HUES6 (cell line): ENCODE data around the gene GPR61.

Source experiments
- H3K27ac ChIP-seq: 2 replicates; pipeline ENCODE4 v1.7.0; 2013; ENCODE audit warnings: low read depth, mild to moderate bottlenecking, low read length, inconsistent platforms
- H3K27me3 ChIP-seq: 2 replicates; pipeline ENCODE4 v1.6.1; 2013; ENCODE audit warnings: low read length; ENCODE audit not compliant: control insufficient read depth, insufficient read depth
- H3K36me3 ChIP-seq: 2 replicates; pipeline ENCODE4 v1.6.1; 2013; ENCODE audit warnings: low read length; ENCODE audit not compliant: control insufficient read depth, insufficient read depth
- H3K4me1 ChIP-seq: 2 replicates; pipeline ENCODE4 v1.6.1; 2013; ENCODE audit warnings: low read length; ENCODE audit not compliant: control insufficient read depth, insufficient read depth
- H3K4me3 ChIP-seq: 2 replicates; pipeline ENCODE4 v1.5.1; 2013; ENCODE audit warnings: low read depth, low read length
- H3K9ac ChIP-seq: one replicate; pipeline ENCODE4 v1.6.1; 2013; ENCODE audit warnings: mild to moderate bottlenecking, low read length
- H3K9me3 ChIP-seq: 2 replicates; pipeline ENCODE4 v1.6.1; 2013; ENCODE audit warnings: low read depth, low read length; ENCODE audit not compliant: control insufficient read depth, insufficient read depth

GPR61 gene, protein sequence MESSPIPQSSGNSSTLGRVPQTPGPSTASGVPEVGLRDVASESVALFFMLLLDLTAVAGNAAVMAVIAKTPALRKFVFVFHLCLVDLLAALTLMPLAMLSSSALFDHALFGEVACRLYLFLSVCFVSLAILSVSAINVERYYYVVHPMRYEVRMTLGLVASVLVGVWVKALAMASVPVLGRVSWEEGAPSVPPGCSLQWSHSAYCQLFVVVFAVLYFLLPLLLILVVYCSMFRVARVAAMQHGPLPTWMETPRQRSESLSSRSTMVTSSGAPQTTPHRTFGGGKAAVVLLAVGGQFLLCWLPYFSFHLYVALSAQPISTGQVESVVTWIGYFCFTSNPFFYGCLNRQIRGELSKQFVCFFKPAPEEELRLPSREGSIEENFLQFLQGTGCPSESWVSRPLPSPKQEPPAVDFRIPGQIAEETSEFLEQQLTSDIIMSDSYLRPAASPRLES

DNA sequence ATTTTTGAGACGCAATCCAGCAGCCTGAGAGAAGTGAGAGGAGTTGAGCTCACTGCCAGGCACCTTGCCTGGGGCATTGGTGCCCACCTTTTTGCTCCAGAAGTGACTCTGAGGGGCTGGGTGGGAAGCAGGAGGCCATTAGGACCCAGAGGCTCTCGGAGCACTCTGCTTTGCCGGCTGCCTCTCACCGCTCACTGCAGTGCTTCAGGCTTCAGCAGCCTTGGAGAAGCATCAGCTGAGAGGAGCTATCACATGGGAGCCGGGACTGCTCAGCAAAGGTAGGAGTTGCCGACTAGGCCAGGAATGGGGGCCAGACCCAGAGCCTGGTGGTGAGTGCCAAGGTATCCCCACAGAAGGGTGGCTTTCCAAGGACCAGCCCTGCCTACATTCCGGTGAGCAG lies at the start of gene GPR61:
TSS of gene GPR61 (plus strand) at position 197 of the 400 bp plus-strand sequence. CDS start 3,151 bp downstream, outside the sequence.
- no peak within 1 kb of the TSS for H3K9ac ChIP-seq
- peaks cover 3% of the 10 kb centered on the region; the same call in 1 of the 2 replicates for H3K4me1 ChIP-seq
- H3K4me3 ChIP-seq: peak within 1 kb of the TSS; percentile 31; the same call in 1 of the 2 replicates
- no peaks in the 10 kb centered on the region for H3K9me3 ChIP-seq
- no peak within 1 kb of the TSS for H3K27ac ChIP-seq
- no peaks in the 10 kb centered on the region for H3K36me3 ChIP-seq
- peaks cover 4% of the 10 kb centered on the region; the same call in 1 of the 2 replicates for H3K27me3 ChIP-seq

DNA sequence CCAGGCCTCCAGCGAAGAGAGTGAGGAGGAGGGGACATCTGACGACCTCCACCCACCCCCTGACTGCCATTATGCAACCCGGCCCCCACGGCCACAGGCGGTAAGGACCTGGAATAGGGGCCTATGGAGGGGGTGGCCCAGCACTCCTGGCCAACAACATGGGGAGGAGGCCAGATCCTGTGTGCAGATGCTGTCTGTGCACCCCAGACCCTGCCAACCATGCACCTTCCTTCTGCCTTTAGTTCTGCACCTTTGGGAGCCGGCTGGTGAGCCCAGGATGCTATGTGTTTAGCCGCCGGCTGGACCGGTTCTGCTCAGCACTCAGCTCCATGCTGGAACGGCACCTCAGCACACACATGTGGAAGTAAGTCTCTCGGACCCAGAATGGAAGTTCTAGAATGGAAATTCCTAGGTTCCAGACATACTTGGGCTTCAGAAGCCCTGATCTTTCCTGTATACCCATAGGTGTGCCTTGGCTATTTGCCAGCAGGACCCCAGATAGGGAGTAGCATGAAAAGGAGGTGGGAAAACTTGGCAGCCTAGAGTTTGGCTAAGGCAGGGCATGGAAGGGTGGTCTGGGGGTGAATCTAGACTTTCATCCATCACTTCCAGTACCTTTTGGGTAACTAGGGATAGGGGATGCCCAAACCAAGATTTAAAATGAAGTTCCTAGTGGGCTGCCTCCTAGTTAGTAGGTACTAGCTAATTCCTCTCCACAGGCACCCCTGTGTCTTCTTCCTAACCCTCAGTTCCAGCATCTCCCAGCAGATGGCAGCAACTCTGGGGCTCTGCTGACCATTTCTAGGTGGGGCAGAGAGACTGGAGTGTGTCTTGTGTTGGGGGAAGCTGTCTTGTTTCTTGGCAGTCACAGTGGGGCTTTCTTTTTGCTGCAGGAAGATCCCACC lies 49.4 kb upstream of the GPR61 start:
- Histone ChIP-seq H3K27me3 (no peaks in the 10 kb centered on the region), H3K36me3 (peaks cover 15% of the 10 kb centered on the region), H3K9ac (no peak overlapping the region), H3K9me3 (no peaks in the 10 kb centered on the region), H3K4me1 (peaks cover 5% of the 10 kb centered on the region; the same call in 1 of the 2 replicates), H3K27ac (no peak overlapping the region), H3K4me3 (no peak overlapping the region)

DNA sequence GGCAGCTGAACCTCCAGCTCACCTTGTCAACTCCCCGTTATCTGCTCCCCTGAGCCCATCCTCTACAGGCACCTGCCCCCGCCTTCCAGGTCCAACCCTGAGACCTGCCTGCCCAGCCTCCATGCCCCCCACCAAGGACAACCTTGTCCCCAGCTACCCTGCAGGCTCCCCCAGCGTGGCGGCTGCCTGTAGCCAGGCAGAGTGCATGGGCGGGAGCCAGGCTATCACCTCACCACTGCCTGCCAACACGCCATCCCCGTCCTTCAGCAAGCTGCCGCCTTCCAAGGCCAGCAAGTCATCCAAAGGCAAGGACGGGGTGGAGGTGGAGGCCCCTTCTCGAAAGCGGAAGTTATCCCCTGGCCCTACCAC lies 48.8 kb upstream of the GPR61 start:
- peaks cover 5% of the 10 kb centered on the region; the same call in 1 of the 2 replicates for H3K4me1 ChIP-seq
- no peak overlapping the region for H3K4me3 ChIP-seq
- no peak overlapping the region for H3K9ac ChIP-seq
- no peaks in the 10 kb centered on the region for H3K9me3 ChIP-seq
- H3K36me3 ChIP-seq: peaks cover 19% of the 10 kb centered on the region
- no peaks in the 10 kb centered on the region for H3K27me3 ChIP-seq
- no peak overlapping the region for H3K27ac ChIP-seq

DNA sequence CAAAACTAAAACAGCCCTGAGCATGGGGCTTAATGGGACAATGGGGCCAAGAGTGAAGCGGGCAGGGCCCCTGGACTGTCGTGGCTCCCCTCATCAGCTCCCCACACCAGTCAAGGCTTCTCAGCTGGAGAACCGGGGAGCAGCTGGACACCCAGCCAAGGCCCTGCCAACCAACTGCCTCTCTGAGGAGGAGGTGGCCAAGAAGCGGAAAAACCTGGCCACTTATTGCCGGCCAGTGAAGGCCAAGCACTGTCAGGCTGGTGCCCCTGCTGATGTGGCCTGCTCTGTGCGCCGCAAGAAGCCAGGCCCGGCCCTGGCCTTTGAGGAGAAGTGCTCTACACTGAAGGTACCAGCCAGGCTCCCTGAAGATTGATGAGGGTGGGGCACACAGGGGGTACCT lies 48.3 kb upstream of the GPR61 start:
- H3K4me3 ChIP-seq: no peak overlapping the region
- peaks cover 23% of the 10 kb centered on the region for H3K36me3 ChIP-seq
- H3K27ac ChIP-seq: no peak overlapping the region
- H3K27me3 ChIP-seq: no peaks in the 10 kb centered on the region
- peaks cover 5% of the 10 kb centered on the region; the same call in 1 of the 2 replicates for H3K4me1 ChIP-seq
- H3K9me3 ChIP-seq: no peaks in the 10 kb centered on the region
- H3K9ac ChIP-seq: no peak overlapping the region

DNA sequence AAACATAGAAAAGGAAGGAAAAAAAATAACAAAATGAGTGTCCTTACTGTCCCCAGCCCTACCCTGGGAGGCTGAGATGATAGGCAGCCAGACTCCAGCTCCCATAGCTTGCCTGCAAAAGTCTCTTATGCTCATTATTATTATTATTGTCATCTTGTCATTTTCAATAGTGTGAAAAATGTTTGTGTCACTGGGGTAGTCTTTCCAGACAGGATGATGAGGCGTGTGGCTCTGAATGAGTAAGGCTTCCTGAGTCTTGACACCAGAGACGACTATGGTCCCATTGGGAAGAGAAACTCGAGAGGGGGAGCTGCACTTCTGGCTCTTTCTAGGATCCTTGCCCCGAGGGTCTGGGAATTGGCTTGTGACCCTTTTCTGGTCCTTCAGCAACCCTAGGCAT lies 46.9 kb upstream of the GPR61 start:
- no peak overlapping the region for H3K9ac ChIP-seq

DNA sequence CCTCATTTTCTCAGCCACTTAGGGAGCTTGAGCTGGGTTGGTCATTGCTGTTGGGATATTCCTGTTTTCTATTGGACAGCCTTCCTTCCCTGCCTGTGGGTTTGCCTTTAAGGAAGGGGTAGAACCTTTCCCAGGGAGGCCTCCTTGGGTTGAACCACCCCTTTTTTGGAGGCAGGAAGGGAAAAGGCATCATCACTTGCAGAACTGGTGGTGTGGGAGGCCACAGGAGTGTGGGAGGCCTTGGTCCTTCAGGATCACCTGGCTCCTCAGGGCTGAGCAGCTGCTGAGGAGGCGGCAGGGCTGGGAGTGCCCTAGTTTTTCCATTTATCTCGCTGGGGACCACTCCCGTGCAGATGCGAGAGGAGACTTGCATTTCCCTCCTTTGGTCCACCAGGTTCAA lies 46.4 kb upstream of the GPR61 start:
- no peak overlapping the region for H3K27ac ChIP-seq
- peak overlapping the region; percentile 100; the same call in 1 of the 2 replicates for H3K4me3 ChIP-seq
- peaks cover 27% of the 10 kb centered on the region for H3K36me3 ChIP-seq
- H3K4me1 ChIP-seq: peaks cover 14% of the 10 kb centered on the region
- no peaks in the 10 kb centered on the region for H3K9me3 ChIP-seq
- H3K27me3 ChIP-seq: no peaks in the 10 kb centered on the region
- H3K9ac ChIP-seq: peak overlapping the region; percentile 52

More for the DNA sequence above, 46.9 kb upstream of the GPR61 start:
- Histone ChIP-seq H3K36me3 (peaks cover 27% of the 10 kb centered on the region), H3K27me3 (no peaks in the 10 kb centered on the region), H3K27ac (no peak overlapping the region), H3K4me1 (peaks cover 10% of the 10 kb centered on the region), H3K4me3 (no peak overlapping the region), H3K9me3 (no peaks in the 10 kb centered on the region)

DNA sequence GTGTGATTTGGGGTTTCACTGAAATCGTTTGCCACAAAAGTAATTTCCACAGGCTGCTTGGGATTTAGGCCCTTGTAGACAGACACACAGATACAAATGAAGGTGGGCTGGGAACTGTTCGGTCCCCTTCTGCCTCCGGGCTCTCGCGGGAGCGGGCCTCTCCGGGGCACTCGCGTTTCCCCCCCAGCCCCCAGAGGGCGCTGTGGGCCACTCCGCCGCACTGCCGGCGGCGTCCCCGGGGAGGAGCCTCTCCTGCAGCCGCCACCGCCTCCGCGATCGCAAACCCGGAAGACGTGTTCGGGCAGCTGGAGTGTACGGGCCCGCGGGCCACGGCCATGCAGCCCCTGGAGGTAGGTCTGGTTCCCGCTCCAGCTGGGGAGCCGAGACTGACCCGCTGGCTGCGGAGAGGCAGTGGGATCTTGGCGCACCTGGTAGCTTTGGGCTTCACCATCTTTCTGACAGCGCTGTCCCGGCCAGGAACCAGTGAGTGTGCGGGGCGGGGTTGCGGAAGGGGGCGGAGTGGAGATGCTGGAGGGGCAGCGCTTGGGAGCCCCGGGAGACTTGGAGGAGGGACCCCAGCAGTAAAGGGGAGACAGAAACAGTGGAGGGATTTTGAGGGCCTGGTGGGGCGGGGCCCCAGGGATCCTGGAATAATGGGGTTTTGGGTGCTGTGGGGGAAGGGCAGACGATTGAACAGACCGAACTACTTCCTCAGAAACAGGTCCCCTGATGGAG lies 45.7 kb upstream of the GPR61 start, which contains the start of gene CYB561D1:
TSS of gene CYB561D1 (plus strand) at position 290 of the 735 bp plus-strand sequence. CDS start at position 336, 46 bp downstream.
- Histone ChIP-seq H3K27ac (no peak within 1 kb of the TSS), H3K9me3 (no peaks in the 10 kb centered on the region), H3K9ac (peak within 1 kb of the TSS; percentile 68)

DNA sequence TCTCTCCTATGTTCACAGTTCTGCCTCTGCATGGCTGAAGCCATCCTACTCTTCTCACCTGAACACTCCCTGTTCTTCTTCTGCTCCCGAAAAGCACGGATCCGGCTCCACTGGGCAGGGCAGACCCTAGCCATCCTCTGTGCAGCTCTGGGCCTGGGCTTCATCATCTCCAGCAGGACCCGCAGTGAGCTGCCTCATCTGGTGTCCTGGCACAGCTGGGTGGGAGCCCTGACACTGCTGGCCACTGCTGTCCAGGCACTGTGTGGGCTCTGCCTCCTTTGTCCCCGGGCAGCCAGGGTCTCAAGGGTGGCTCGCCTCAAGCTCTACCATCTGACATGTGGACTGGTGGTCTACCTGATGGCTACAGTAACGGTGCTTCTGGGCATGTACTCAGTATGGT lies 43.9 kb upstream of the GPR61 start:
- Histone ChIP-seq H3K9me3 (no peaks in the 10 kb centered on the region), H3K9ac (peak overlapping the region; percentile 10)

More for the DNA sequence above, 45.7 kb upstream of the GPR61 start, which contains the start of gene CYB561D1:
- Histone ChIP-seq H3K27me3 (no peaks in the 10 kb centered on the region), H3K4me1 (peaks cover 17% of the 10 kb centered on the region), H3K36me3 (peaks cover 27% of the 10 kb centered on the region), H3K4me3 (peak within 1 kb of the TSS; percentile 100)

DNA sequence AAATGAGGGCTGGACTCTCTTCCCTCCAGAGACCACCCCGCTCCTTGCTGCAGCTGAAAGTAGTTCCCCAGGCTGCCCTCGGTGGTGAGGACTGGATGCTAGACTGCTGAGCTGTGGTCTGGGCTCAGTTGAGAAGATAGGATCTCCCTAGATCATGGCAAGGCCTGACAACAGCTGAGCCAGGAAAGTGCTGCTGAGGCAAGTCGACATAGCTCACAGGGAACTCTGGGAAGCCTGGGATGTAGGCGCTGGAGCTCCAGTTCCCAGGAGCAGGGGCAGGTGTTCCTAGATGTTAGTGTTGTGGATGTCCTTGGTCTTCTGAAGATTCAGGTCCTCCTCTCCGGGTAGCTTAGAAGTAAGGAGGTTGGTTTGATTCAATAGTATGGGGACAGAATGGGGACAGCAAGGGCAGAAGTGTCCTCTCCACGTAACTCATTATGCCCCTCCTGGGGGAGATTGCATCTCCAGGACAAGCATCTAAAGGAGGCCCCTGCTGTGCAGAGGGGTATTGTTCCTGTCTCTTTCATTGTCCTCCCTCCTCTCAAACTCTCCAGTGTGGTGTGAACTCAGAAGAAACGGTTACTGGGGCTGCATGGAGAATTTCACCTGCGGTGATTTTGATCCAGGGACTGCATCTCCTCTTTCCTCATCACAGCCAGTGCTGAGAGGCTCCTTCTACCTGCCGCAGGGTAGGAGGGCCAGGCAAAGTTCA lies 42.1 kb upstream of the GPR61 start:
- no peaks in the 10 kb centered on the region for H3K27me3 ChIP-seq
- H3K9ac ChIP-seq: no peak overlapping the region
- H3K9me3 ChIP-seq: no peaks in the 10 kb centered on the region
- H3K27ac ChIP-seq: no peak overlapping the region
- peaks cover 16% of the 10 kb centered on the region for H3K36me3 ChIP-seq
- no peak overlapping the region for H3K4me3 ChIP-seq
- H3K4me1 ChIP-seq: peaks cover 22% of the 10 kb centered on the region

More for the DNA sequence above, 43.9 kb upstream of the GPR61 start:
- Histone ChIP-seq H3K27ac (no peak overlapping the region), H3K4me1 (peaks cover 22% of the 10 kb centered on the region), H3K4me3 (no peak overlapping the region), H3K27me3 (no peaks in the 10 kb centered on the region), H3K36me3 (peaks cover 24% of the 10 kb centered on the region)
